Measurements from ENCODE around the gene ITPR1.

- TF ChIP-seq CTCF (IDR thresholded peaks at IDR 0.05; ENCODE audit: low read depth, low read length): no peak
- no peak for TF ChIP-seq POLR2A (IDR thresholded peaks at IDR 0.05; ENCODE audit: extremely low read depth, insufficient read length)
Measured at GRCh38 chr3:4745235-4745610, 252.1 kb downstream of the ITPR1 start.

Data from NB4 (cell line).